HG03460 (cell line): ENCODE results near the gene SH2B2.
"Not testable (repeated sequence)": the region's sequence is repeated elsewhere in the genome, so short reads cannot be mapped to it uniquely, and the experiment has no call there.

Experiments
- ATAC-seq: cut with Tn5 transposase; IDR thresholded peaks from one replicate; pipeline ENCODE4 v1.9.1; 2021; ENCODE audit not compliant: unreplicated experiment

The SH2B2 gene

GRCh38 chr7:102327183-102327582, 40.5 kb downstream of the SH2B2 start:
- not testable (repeated sequence) for ATAC-seq

DNA sequence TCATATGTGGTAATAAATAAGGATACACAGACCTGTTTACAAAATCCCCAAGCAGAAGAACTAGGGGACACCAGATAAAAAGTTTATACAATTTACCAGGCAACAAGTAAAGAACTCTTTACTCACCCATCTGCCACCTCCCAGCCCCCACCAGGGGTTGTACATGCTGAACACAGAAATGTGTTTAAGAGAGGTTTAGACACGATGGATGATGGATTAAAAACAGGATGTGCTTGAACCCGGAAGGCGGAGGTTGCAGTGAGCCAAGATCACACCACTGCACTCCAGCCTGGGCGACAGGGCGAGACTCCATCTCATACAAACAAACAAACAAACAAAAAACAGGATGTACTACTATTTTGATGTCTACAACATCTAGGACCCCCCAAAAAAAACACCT, 42.2 kb downstream of the SH2B2 start:
- ATAC-seq, result not testable (repeated sequence)

DNA sequence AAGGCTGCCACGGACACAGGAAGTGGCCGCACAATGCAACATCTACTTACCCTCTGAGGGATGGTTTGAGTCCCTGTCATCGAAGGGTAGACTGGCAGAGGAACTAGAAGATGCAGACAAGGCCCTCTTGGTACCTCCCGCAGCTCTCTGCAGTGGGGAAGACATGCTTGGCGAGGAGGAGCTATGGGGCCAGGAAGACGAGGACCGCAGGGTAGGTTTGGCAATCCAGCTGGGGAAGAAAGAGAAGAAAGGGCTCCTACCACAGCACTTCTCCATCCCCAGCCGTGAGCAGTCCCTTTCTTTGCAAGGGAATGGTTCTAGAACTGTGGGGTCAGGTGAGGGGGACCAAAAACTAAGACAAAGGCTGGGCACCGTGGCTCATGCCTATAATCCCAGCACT, 42.7 kb downstream of the SH2B2 start:
- not testable (repeated sequence) for ATAC-seq

DNA sequence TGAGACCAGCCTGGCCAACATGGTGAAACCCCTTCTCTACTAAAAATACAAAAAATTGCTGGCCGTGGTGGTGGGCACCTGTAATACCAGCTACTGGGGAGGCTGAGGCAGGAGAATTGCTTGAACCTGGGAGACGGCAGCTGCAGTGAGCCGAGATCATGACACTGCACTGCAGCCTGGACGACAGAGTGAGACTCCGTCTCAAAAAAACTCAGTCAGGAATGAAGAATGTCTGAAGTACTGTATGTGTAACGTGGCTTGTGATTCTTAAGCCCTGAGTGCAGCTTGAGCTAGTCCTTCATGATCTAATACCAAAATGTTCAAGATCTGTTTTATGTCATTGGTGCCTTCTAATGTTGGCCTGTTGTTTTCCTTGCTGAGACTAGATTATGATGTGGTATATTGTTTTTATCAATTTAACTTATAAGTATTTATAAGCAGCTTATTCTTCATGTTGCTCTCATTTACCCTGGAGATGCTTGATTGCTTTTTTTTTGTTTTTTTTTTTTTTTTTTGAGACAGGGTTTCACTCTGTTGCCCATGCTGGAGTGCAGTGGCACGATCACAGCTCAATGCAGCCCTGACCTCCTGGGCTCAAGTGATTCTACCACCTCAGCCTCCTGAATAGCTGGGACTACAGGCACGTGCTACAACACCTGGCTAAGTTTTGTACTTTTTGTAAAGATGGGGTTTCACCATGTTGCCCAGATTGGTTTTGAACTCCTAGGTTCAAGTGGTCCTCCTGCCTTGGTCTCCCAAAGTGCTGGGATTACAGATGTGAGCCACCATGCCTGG, 44.2 kb downstream of the SH2B2 start:
- ATAC-seq, result not testable (repeated sequence)

DNA sequence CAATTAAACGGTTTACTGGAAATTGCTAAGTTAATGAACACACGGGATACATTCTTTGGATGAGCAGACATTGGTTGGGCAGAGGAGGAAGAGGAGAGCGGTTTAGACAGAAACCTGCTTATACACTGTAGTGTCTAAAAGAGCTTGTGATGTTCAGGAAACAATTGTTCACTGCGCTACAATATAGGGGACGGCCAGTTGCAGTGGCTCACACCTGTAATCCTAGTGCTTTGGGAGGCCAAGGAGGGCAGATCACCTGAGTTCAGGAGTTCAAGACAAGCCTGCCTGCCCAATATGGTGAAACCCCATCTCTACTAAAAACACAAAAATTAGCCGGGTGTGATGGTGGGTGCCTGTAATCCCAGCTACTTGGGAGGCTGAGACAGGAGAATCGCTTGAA, 48.9 kb downstream of the SH2B2 start:
- peak; percentile 59 for ATAC-seq

GRCh38 chr7:102337002-102337401, 50.3 kb downstream of the SH2B2 start:
- ATAC-seq, result not testable (repeated sequence)

DNA sequence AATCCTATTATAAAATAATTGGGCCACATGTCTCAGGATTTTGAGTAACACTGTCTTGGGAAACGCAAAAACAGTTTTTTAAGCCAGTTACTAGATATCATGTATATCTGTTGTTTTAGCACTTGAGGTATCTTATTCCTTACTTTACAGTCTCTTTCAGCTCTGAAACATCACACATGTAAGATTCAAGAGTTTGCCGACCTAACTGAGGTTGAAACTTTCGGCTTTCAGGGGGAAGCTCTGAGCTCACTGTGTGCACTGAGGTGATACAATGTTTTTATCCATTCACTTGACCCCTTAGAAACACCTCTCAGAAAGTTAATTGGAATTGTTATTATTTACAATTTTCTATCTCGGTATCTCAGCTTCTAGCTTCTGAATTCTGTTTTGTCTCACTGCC, 50.8 kb downstream of the SH2B2 start:
- not testable (repeated sequence) for ATAC-seq

DNA sequence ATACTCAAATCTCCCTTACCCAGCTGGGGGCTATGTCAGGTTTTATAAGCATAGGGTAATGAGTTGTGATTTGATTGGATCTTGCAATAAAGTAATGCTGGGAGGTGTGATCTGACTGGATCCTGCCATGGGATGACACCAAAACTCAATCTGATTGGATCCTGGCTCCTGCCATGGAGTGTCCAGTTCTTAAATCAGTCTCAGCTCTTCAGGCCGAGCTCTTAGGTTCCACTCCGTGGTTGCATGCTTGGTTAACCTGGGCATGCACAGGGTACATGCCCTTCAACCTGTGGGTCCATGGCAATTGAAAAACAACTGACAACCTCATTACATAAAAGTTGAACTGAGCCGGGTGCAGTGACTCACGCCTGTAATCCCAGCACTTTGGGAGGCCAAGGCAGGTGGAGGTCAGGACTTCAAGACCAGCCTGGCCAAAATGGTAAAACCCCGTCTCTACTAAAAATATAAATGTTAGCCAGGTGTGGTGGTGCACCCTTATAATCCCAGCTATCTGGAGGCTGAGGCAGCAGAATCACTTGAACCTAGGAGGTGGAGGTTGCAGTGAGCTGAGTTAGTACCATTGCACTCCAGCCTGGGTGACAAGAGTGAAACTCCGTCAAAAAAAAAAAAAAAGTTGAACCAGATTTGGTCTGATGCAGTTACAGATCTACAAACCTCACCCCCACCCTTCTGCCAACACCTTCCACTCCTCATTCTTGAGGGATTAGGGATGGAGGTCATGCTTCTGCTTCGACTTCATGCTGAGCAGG, 54.1 kb downstream of the SH2B2 start:
- ATAC-seq, result not testable (repeated sequence)

- ATAC-seq, result not testable (repeated sequence)
These were observed 60.3 kb downstream of the SH2B2 start for GRCh38 chr7:102346983-102347382.

DNA sequence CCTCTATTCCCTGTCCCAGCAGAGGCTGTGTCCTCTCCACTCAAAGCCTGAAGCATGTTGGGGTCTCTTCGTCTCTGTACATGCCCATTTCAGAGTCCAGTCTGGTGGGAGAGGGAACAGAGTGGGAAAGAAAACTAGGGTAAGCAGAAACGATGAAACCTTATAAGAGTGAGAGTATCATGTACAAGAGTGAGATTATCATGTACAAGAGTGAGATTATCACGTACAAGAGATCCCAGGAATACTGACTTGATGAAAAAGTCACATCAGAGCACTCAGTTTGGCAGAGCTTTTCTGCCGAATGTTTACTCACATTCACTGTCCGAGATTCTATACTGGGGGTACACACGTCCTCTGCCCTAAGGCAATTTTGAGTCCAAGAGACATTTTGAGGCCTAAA, 69.7 kb downstream of the SH2B2 start, which contains the start of gene SPDYE6:
SPDYE6 (minus strand) TSS at position 101 of the 400 bp plus-strand sequence. CDS start 421 bp downstream, outside the sequence.
- not testable (repeated sequence) for ATAC-seq

GRCh38 chr7:102363549-102364393, 77.1 kb downstream of the SH2B2 start:
- peak; percentile 99 for ATAC-seq

DNA sequence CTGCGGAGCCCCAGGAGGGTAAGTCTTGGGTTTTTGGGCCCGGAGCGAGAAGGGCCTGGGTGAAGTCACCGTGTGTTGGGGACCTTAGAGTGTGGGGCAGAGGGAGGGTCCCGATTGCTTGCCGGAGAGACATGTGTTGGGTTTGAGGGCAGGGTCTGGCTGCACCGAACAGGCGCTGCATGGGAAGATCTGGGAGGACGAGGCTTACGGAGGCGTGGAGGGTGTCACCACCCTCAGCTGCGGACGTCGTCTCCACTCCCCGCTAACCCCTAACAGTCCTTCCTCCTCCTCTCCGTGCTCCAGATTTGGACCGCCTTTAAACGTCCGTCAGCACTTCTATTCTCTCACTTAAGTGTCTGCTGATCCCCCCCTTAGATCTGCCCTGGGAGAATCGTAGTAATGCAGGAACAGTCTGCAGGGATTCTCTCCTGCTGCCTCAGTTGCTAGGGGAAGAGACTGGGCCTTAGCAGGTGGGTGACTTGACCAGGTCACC, 77.8 kb downstream of the SH2B2 start:
- ATAC-seq, result not testable (repeated sequence)

- ATAC-seq, result not testable (repeated sequence)
These were observed 78.7 kb downstream of the SH2B2 start for GRCh38 chr7:102365390-102365789.

DNA sequence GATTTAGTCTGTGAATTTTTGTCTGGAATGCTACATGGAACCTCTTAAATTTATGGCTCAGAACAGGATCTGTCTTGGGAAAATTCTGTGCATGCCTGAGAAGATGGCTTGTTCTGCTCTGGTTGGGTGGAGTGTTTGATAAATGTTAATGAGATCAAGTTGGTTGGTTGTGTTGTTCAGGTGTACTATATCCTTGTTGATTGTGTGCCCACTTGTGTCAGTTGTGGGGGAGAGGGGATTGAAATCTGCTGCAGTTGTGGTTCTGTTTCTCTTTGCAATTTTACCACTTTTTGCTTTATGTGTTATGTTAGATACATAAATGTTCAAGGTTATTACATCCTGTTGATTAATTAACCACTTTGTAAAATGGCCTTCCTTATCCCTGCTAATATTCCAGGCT, 83.4 kb downstream of the SH2B2 start:
- not testable (repeated sequence) for ATAC-seq
